Hepatocyte (in vitro differentiated cells): ENCODE data around the gene VSNL1.

Source experiments
- EZH2 ChIP-seq: fragments of 200-600 bp; sonication (generic); IDR thresholded peaks from 2 replicates; pipeline ENCODE4 v1.6.1; 2016; ENCODE audit warnings: antibody characterized with exemption, mild to moderate bottlenecking, borderline replicate concordance
- EZH2phosphoT487 ChIP-seq: fragments of 200-600 bp; sonication (generic); IDR thresholded peaks from one replicate; pipeline ENCODE4 v1.6.1; 2018; ENCODE audit warnings: antibody characterized with exemption, mild to moderate bottlenecking, low read depth, moderate library complexity; ENCODE audit not compliant: unreplicated experiment, severe bottlenecking
- TF ChIP-seq, protein P1 (sequence below): fragments of 200-600 bp; sonication (generic); IDR thresholded peaks from 2 replicates; pipeline ENCODE4 v1.5.1; 2016; ENCODE audit warnings: antibody characterized with exemption, mild to moderate bottlenecking; ENCODE audit not compliant: poor library complexity

DNA sequence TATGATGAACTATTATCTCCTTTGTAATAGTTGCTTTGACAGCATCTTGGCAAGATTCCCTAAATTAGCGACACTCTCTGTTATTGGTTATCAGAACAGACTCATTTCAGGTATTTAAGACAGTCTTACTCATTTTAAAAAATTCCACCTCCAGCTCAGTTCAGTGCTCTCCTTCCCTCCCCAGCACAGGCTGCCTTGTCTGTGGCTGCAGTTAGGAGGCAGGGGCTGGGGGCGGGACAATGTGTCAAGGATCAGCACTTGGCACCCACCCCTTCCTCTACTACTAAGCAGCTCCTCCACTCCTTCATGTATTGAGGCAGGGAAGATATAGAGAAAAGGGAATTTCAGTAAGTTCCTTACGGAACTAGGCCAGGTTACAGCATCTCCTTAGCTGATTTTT, 85.0 kb downstream of the VSNL1 start:
- TF ChIP-seq, protein P1, sequence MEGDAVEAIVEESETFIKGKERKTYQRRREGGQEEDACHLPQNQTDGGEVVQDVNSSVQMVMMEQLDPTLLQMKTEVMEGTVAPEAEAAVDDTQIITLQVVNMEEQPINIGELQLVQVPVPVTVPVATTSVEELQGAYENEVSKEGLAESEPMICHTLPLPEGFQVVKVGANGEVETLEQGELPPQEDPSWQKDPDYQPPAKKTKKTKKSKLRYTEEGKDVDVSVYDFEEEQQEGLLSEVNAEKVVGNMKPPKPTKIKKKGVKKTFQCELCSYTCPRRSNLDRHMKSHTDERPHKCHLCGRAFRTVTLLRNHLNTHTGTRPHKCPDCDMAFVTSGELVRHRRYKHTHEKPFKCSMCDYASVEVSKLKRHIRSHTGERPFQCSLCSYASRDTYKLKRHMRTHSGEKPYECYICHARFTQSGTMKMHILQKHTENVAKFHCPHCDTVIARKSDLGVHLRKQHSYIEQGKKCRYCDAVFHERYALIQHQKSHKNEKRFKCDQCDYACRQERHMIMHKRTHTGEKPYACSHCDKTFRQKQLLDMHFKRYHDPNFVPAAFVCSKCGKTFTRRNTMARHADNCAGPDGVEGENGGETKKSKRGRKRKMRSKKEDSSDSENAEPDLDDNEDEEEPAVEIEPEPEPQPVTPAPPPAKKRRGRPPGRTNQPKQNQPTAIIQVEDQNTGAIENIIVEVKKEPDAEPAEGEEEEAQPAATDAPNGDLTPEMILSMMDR: no peak
- TF ChIP-seq EZH2 (no peak), EZH2phosphoT487 (no peak)
